Brain microvascular endothelial cell (primary cell): Measurements from ENCODE around the gene BOLL.
"Not testable (repeated sequence)": the region's sequence is repeated elsewhere in the genome, so short reads cannot be mapped to it uniquely, and the experiment has no call there.

Experiments used
- DNase-seq: peaks from one replicate; pipeline ENCODE4 v3.0.0-alpha.2; 2020
- H3K27ac ChIP-seq: fragments of 250-450 bp; sonication (Bioruptor Pico); 2 replicates; pipeline ENCODE4 v1.5.1; 2020; ENCODE audit warnings: mild to moderate bottlenecking, moderate library complexity
- H3K27me3 ChIP-seq: fragments of 250-450 bp; sonication (Bioruptor Pico); replicated peaks from 2 replicates; pipeline ENCODE4 v1.5.1; 2020; ENCODE audit warnings: mild to moderate bottlenecking
- H3K36me3 ChIP-seq: fragments of 250-450 bp; sonication (Bioruptor Pico); replicated peaks from 2 replicates; pipeline ENCODE4 v1.5.1; 2020; ENCODE audit warnings: mild to moderate bottlenecking
- H3K4me3 ChIP-seq: 2 replicates; pipeline ENCODE4 v1.5.1; 2011; ENCODE audit warnings: low read depth, mild to moderate bottlenecking, control low read depth, low read length, moderate library complexity
- CTCF ChIP-seq: IDR thresholded peaks from 2 replicates; pipeline ENCODE4 v1.5.1; 2011; ENCODE audit warnings: low read depth, mild to moderate bottlenecking, moderate library complexity, low read length, control low read depth, inconsistent platforms; ENCODE audit errors: missing control alignments
- in situ Hi-C: cut with HindIII; loops from 2 replicates; pipeline ENCODE4 v1.10.0; 2017; ENCODE audit warnings: low sequenced_read_pairs, low pct_ligation_motif_present

Gene BOLL

GRCh38 chr2:197784956-197785941 lies at the start of gene BOLL:
TSS of gene BOLL (minus strand) at chr2:197785319. CDS start at chr2:197781850, 3,469 bp downstream.
- peak within 1 kb of the TSS; percentile 34 for H3K4me3 ChIP-seq
- H3K27ac ChIP-seq, result no peak within 1 kb of the TSS
- in situ Hi-C loops, result no loop called here
- H3K36me3 ChIP-seq, result no peaks in the 10 kb centered on the region
- TF ChIP-seq CTCF, result no peak
- peaks cover 16% of the 10 kb centered on the region for H3K27me3 ChIP-seq
- no peak for DNase-seq

- DNase-seq, H3K27me3 ChIP-seq, in situ Hi-C loops: not testable (repeated sequence)
Observed at GRCh38 chr2:197834771-197835170, 49.7 kb upstream of the BOLL start.

GRCh38 chr2:197828464-197829135 lies 43.5 kb upstream of the BOLL start:
- no peak overlapping the region for H3K4me3 ChIP-seq
- DNase-seq, result no peak
- in situ Hi-C loops, result no loop called here
- TF ChIP-seq CTCF, result no peak
- no peak overlapping the region for H3K27ac ChIP-seq
- H3K27me3 ChIP-seq, result no peaks in the 10 kb centered on the region
- H3K36me3 ChIP-seq, result no peaks in the 10 kb centered on the region

More at GRCh38 chr2:197834771-197835170, 49.7 kb upstream of the BOLL start:
- H3K4me3 ChIP-seq, H3K27ac ChIP-seq, H3K36me3 ChIP-seq: not testable (repeated sequence)

- Histone ChIP-seq H3K27ac (no peak overlapping the region), H3K4me3 (no peak overlapping the region), H3K36me3 (no peaks in the 10 kb centered on the region), H3K27me3 (no peaks in the 10 kb centered on the region)
- in situ Hi-C loops, result no loop called here
- no peak for TF ChIP-seq CTCF
- DNase-seq, result no peak
Observed at GRCh38 chr2:197827618-197828017, 42.5 kb upstream of the BOLL start.

- Histone ChIP-seq H3K4me3 (no peak overlapping the region), H3K27ac (no peak overlapping the region), H3K36me3 (no peaks in the 10 kb centered on the region), H3K27me3 (no peaks in the 10 kb centered on the region)
- in situ Hi-C loops, result no loop called here
- no peak for DNase-seq
- TF ChIP-seq CTCF, result no peak
Observed at GRCh38 chr2:197822333-197822732, 37.2 kb upstream of the BOLL start.
